Upper lobe of left lung (tissue), 4 donors: ENCODE results near the gene MANSC1.

Experiments used
- EP300 ChIP-seq, 4 donors: sonication (generic); formaldehyde crosslinking; IDR thresholded peaks; one replicate each; pipeline ENCODE4 v1.5.1; 2017; ENCODE audit warnings: antibody characterized with exemption in 4 of 4, control low read depth in 2 of 4
- POLR2A ChIP-seq, 4 donors: fragments of 450-650 bp; IDR thresholded peaks; one replicate each; pipeline ENCODE4 v1.5.1; 2016 to 2017; ENCODE audit warnings: antibody characterized with exemption in 4 of 4, mild to moderate bottlenecking in 2 of 4
- TF ChIP-seq, protein P1 (sequence below), 6 experiments: fragments of 450-650 bp in 4 of 6; fragments of 200-600 bp in 2 of 6; sonication (generic) in 2 of 6; IDR thresholded peaks; one replicate each; pipeline ENCODE4 v1.5.1; 2016 to 2019; ENCODE audit warnings: antibody characterized with exemption in 6 of 6

DNA sequence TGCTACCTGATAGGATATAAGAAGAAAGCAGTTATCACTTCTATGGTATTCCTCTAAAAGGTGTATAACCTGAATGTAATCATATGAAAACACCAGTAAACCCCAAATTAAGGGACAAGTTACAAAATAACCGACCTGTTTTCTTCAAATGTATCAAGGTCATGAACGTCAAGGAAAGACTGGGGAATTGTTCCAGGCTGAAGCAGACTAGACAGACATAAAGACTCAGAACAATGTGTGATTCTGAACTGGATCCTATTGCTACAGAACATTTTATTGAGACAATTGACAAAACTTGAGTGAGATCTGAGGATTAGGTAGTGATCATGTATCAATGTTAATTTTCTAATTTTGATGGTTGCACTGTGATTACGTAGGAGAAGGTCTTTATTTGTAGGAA lies 67.8 kb downstream of the MANSC1 start:
- TF ChIP-seq POLR2A (IDR thresholded peaks at IDR 0.05) (no peak), EP300 (IDR thresholded peaks at IDR 0.05) (no peak)
- TF ChIP-seq, protein P1, sequence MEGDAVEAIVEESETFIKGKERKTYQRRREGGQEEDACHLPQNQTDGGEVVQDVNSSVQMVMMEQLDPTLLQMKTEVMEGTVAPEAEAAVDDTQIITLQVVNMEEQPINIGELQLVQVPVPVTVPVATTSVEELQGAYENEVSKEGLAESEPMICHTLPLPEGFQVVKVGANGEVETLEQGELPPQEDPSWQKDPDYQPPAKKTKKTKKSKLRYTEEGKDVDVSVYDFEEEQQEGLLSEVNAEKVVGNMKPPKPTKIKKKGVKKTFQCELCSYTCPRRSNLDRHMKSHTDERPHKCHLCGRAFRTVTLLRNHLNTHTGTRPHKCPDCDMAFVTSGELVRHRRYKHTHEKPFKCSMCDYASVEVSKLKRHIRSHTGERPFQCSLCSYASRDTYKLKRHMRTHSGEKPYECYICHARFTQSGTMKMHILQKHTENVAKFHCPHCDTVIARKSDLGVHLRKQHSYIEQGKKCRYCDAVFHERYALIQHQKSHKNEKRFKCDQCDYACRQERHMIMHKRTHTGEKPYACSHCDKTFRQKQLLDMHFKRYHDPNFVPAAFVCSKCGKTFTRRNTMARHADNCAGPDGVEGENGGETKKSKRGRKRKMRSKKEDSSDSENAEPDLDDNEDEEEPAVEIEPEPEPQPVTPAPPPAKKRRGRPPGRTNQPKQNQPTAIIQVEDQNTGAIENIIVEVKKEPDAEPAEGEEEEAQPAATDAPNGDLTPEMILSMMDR (IDR thresholded peaks at IDR 0.05): no peak
